Measurements from ENCODE around the gene NT5C3A. TPM values are rescaled to one million over a fixed set of nuclear protein-coding genes. Genes with fewer than 3 reads are reported as not detected.

Gene NT5C3A
- total and polyA plus RNA-seq, 2 experiments from 2014 or later, result 21.2 to 38.0 TPM

GRCh38 chr7:33044401-33044718 is 18.2 kb downstream of the NT5C3A start:
- TF ChIP-seq EZH2phosphoT487 (IDR thresholded peaks at IDR 0.05; ENCODE audit: low read depth, severe bottlenecking, unreplicated experiment) (no peak), CTCF (IDR thresholded peaks at IDR 0.05; ENCODE audit: poor library complexity) (peak; percentile 23)
- H3K36me3 ChIP-seq (replicated peaks; ENCODE audit: insufficient read depth, low read depth), result no peaks in the 10 kb centered on the region
- 63% methylated on average over 3 of the region's 3 CpGs for WGBS (ENCODE audit: low lambda C conversion rate, missing lambda C conversion rate)
- no peak overlapping the region for H3K4me3 ChIP-seq
- H3K27me3 ChIP-seq, result no peaks in the 10 kb centered on the region
- H3K27ac ChIP-seq, result peak overlapping the region; percentile 94
- H4K20me1 ChIP-seq (ENCODE audit: insufficient read depth, poor library complexity, severe bottlenecking), result no peaks in the 10 kb centered on the region
- DNase-seq (ENCODE audit: low spot score), result peak; percentile 71
- peaks cover 19% of the 10 kb centered on the region for H3K4me1 ChIP-seq (ENCODE audit: insufficient read depth)
- no peaks in the 10 kb centered on the region for H3K9me2 ChIP-seq (replicated peaks; ENCODE audit: insufficient read depth)
- peak overlapping the region; percentile 68 for H3K4me2 ChIP-seq
- no peak overlapping the region for H2AFZ ChIP-seq
- no peaks in the 10 kb centered on the region for H3K9me3 ChIP-seq (ENCODE audit: low read depth)
- H3K79me2 ChIP-seq, result peaks cover 86% of the 10 kb centered on the region

- peaks cover 19% of the 10 kb centered on the region for H3K4me1 ChIP-seq (ENCODE audit: insufficient read depth)
- H3K36me3 ChIP-seq (replicated peaks; ENCODE audit: insufficient read depth, low read depth), result no peaks in the 10 kb centered on the region
- H3K9me3 ChIP-seq (ENCODE audit: low read depth), result no peaks in the 10 kb centered on the region
- DNase-seq (ENCODE audit: low spot score), result no peak
- H3K4me2 ChIP-seq, result peak overlapping the region; percentile 68
- H3K4me3 ChIP-seq, result no peak overlapping the region
- H4K20me1 ChIP-seq (ENCODE audit: insufficient read depth, poor library complexity, severe bottlenecking), result no peaks in the 10 kb centered on the region
- H3K27ac ChIP-seq, result peak overlapping the region; percentile 94
- H2AFZ ChIP-seq, result no peak overlapping the region
- TF ChIP-seq CTCF (IDR thresholded peaks at IDR 0.05; ENCODE audit: poor library complexity), result no peak
- no peaks in the 10 kb centered on the region for H3K9me2 ChIP-seq (replicated peaks; ENCODE audit: insufficient read depth)
- H3K27me3 ChIP-seq, result no peaks in the 10 kb centered on the region
- WGBS (ENCODE audit: low lambda C conversion rate, missing lambda C conversion rate), result 83% methylated on average over 6 of the region's 6 CpGs
- peaks cover 86% of the 10 kb centered on the region for H3K79me2 ChIP-seq
Observed at GRCh38 chr7:33043501-33044400, 18.8 kb downstream of the NT5C3A start.

- peak overlapping the region; percentile 94 for H3K27ac ChIP-seq
- no peak for DNase-seq (ENCODE audit: low spot score)
- TF ChIP-seq EZH2 (IDR thresholded peaks at IDR 0.05; ENCODE audit: borderline replicate concordance), result no peak
- TF ChIP-seq CTCF (IDR thresholded peaks at IDR 0.05; ENCODE audit: poor library complexity), result no peak
- no peak for TF ChIP-seq EZH2phosphoT487 (IDR thresholded peaks at IDR 0.05; ENCODE audit: low read depth, severe bottlenecking, unreplicated experiment)
- no peak overlapping the region for H2AFZ ChIP-seq
- H3K4me2 ChIP-seq, result peak overlapping the region; percentile 49
- 96% methylated on average over 8 of the region's 8 CpGs for WGBS (ENCODE audit: low lambda C conversion rate, missing lambda C conversion rate)
- H3K4me3 ChIP-seq, result no peak overlapping the region
- H4K20me1 ChIP-seq (ENCODE audit: insufficient read depth, poor library complexity, severe bottlenecking), result peaks cover 3% of the 10 kb centered on the region
- H3K9me3 ChIP-seq (ENCODE audit: low read depth), result no peaks in the 10 kb centered on the region
- H3K4me1 ChIP-seq (ENCODE audit: insufficient read depth), result peaks cover 27% of the 10 kb centered on the region
- no peaks in the 10 kb centered on the region for H3K36me3 ChIP-seq (replicated peaks; ENCODE audit: insufficient read depth, low read depth)
- no peaks in the 10 kb centered on the region for H3K9me2 ChIP-seq (replicated peaks; ENCODE audit: insufficient read depth)
- H3K79me2 ChIP-seq, result peaks cover 86% of the 10 kb centered on the region
- H3K27me3 ChIP-seq, result no peaks in the 10 kb centered on the region
Observed at GRCh38 chr7:33041631-33042428, 20.7 kb downstream of the NT5C3A start.
